ENCODE results near the gene ANKS1B. TPM values are rescaled to one million over a fixed set of nuclear protein-coding genes. Genes with fewer than 3 reads are reported as not detected.
"Not testable (repeated sequence)": the region's sequence is repeated elsewhere in the genome, so short reads cannot be mapped to it uniquely, and the experiment has no call there.

The ANKS1B gene
- total and polyA plus RNA-seq, 4 donors, result 0.03 to 3.4 (median 0.53) TPM

- H3K4me1 ChIP-seq (ENCODE audit: control insufficient read depth in 4 of 4, insufficient read depth in 4 of 4, low read length in 3 of 4), result no peaks in the 10 kb centered on the region
- no peak overlapping the region for H3K9ac ChIP-seq (ENCODE audit: low read depth in 1 of 2, low read length in 2 of 2)
- DNase-seq (ENCODE audit: low spot score), result no peak
- H3K27ac ChIP-seq (ENCODE audit: low read depth in 1 of 2, low read length in 2 of 2), result no peak overlapping the region
- no peaks in the 10 kb centered on the region for H3K9me3 ChIP-seq (ENCODE audit: control insufficient read depth in 4 of 4, low read length in 3 of 4)
- H3K4me3 ChIP-seq (ENCODE audit: low read depth in 1 of 3, low read length in 3 of 3), result no peak overlapping the region
- TF ChIP-seq FOXA1 (IDR thresholded peaks at IDR 0.05) (no peak), CTCF (IDR thresholded peaks at IDR 0.05; ENCODE audit: low read depth, low read length, missing input control) (no peak), HNF4A (conservative IDR thresholded peaks at IDR 0.05) (no peak), RAD21 (IDR thresholded peaks at IDR 0.05) (no peak), RXRA (IDR thresholded peaks at IDR 0.05) (no peak), GABPA (IDR thresholded peaks at IDR 0.05 in 1 of 2, conservative IDR thresholded peaks at IDR 0.05 in 1 of 2) (no peak), JUND (IDR thresholded peaks at IDR 0.05) (no peak), TAF1 (conservative IDR thresholded peaks at IDR 0.05) (no peak), NR2F2 (IDR thresholded peaks at IDR 0.05) (no peak), EGR1 (IDR thresholded peaks at IDR 0.05; ENCODE audit: low read depth in 2 of 2) (no peak), SP1 (IDR thresholded peaks at IDR 0.05) (no peak), YY1 (IDR thresholded peaks at IDR 0.05) (no peak), HNF4G (IDR thresholded peaks at IDR 0.05) (no peak)
- TF ChIP-seq, protein P1, sequence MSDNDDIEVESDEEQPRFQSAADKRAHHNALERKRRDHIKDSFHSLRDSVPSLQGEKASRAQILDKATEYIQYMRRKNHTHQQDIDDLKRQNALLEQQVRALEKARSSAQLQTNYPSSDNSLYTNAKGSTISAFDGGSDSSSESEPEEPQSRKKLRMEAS (IDR thresholded peaks at IDR 0.05), result no peak
- TF ChIP-seq, protein P2, sequence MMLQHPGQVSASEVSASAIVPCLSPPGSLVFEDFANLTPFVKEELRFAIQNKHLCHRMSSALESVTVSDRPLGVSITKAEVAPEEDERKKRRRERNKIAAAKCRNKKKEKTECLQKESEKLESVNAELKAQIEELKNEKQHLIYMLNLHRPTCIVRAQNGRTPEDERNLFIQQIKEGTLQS (IDR thresholded peaks at IDR 0.05), result no peak
- TF ChIP-seq, protein P3, sequence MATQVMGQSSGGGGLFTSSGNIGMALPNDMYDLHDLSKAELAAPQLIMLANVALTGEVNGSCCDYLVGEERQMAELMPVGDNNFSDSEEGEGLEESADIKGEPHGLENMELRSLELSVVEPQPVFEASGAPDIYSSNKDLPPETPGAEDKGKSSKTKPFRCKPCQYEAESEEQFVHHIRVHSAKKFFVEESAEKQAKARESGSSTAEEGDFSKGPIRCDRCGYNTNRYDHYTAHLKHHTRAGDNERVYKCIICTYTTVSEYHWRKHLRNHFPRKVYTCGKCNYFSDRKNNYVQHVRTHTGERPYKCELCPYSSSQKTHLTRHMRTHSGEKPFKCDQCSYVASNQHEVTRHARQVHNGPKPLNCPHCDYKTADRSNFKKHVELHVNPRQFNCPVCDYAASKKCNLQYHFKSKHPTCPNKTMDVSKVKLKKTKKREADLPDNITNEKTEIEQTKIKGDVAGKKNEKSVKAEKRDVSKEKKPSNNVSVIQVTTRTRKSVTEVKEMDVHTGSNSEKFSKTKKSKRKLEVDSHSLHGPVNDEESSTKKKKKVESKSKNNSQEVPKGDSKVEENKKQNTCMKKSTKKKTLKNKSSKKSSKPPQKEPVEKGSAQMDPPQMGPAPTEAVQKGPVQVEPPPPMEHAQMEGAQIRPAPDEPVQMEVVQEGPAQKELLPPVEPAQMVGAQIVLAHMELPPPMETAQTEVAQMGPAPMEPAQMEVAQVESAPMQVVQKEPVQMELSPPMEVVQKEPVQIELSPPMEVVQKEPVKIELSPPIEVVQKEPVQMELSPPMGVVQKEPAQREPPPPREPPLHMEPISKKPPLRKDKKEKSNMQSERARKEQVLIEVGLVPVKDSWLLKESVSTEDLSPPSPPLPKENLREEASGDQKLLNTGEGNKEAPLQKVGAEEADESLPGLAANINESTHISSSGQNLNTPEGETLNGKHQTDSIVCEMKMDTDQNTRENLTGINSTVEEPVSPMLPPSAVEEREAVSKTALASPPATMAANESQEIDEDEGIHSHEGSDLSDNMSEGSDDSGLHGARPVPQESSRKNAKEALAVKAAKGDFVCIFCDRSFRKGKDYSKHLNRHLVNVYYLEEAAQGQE (IDR thresholded peaks at IDR 0.05), result no peak
- 89% methylated on average over 1 of the region's 1 CpG for WGBS
- H3K27me3 ChIP-seq (ENCODE audit: control insufficient read depth in 4 of 4, insufficient read depth in 4 of 4, low read length in 3 of 4), result no peaks in the 10 kb centered on the region
- no peaks in the 10 kb centered on the region for H3K36me3 ChIP-seq (ENCODE audit: control insufficient read depth in 4 of 4, insufficient read depth in 3 of 4, low read depth in 1 of 4, low read length in 3 of 4)
Measured at GRCh38 chr12:100020370-100020769, 35.6 kb upstream of the ANKS1B start.

- TF ChIP-seq HNF4A (conservative IDR thresholded peaks at IDR 0.05) (no peak), RXRA (IDR thresholded peaks at IDR 0.05) (no peak), GABPA (IDR thresholded peaks at IDR 0.05 in 1 of 2, conservative IDR thresholded peaks at IDR 0.05 in 1 of 2) (no peak)
- TF ChIP-seq, protein P4, sequence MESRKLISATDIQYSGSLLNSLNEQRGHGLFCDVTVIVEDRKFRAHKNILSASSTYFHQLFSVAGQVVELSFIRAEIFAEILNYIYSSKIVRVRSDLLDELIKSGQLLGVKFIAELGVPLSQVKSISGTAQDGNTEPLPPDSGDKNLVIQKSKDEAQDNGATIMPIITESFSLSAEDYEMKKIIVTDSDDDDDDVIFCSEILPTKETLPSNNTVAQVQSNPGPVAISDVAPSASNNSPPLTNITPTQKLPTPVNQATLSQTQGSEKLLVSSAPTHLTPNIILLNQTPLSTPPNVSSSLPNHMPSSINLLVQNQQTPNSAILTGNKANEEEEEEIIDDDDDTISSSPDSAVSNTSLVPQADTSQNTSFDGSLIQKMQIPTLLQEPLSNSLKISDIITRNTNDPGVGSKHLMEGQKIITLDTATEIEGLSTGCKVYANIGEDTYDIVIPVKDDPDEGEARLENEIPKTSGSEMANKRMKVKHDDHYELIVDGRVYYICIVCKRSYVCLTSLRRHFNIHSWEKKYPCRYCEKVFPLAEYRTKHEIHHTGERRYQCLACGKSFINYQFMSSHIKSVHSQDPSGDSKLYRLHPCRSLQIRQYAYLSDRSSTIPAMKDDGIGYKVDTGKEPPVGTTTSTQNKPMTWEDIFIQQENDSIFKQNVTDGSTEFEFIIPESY (IDR thresholded peaks at IDR 0.05), result no peak
- H3K9me3 ChIP-seq (ENCODE audit: control insufficient read depth in 4 of 4, low read length in 3 of 4), result no peaks in the 10 kb centered on the region
Measured at GRCh38 chr12:100017056-100017455, 32.3 kb upstream of the ANKS1B start.

GRCh38 chr12:100016304-100016703 lies 31.6 kb upstream of the ANKS1B start:
- H3K9ac ChIP-seq (ENCODE audit: low read depth in 1 of 2, low read length in 2 of 2); H3K4me1 ChIP-seq (ENCODE audit: control insufficient read depth in 4 of 4, insufficient read depth in 4 of 4, low read length in 3 of 4); H3K4me3 ChIP-seq (ENCODE audit: low read depth in 1 of 3, low read length in 3 of 3); H3K27ac ChIP-seq (ENCODE audit: low read depth in 1 of 2, low read length in 2 of 2); H3K9me3 ChIP-seq (ENCODE audit: control insufficient read depth in 4 of 4, low read length in 3 of 4); H3K36me3 ChIP-seq (ENCODE audit: control insufficient read depth in 4 of 4, insufficient read depth in 3 of 4, low read depth in 1 of 4, low read length in 3 of 4); H3K27me3 ChIP-seq (ENCODE audit: control insufficient read depth in 4 of 4, insufficient read depth in 4 of 4, low read length in 3 of 4); DNase-seq (ENCODE audit: low spot score): not testable (repeated sequence)
- WGBS, result 97% methylated on average over 4 of the region's 4 CpGs

More at GRCh38 chr12:100017056-100017455, 32.3 kb upstream of the ANKS1B start:
- no peak for DNase-seq (ENCODE audit: low spot score)
- no peaks in the 10 kb centered on the region for H3K36me3 ChIP-seq (ENCODE audit: control insufficient read depth in 4 of 4, insufficient read depth in 3 of 4, low read depth in 1 of 4, low read length in 3 of 4)
- 92% methylated on average over 3 of the region's 3 CpGs for WGBS
- H3K27me3 ChIP-seq (ENCODE audit: control insufficient read depth in 4 of 4, insufficient read depth in 4 of 4, low read length in 3 of 4), result no peaks in the 10 kb centered on the region
- H3K27ac ChIP-seq (ENCODE audit: low read depth in 1 of 2, low read length in 2 of 2), result no peak overlapping the region
- no peaks in the 10 kb centered on the region for H3K4me1 ChIP-seq (ENCODE audit: control insufficient read depth in 4 of 4, insufficient read depth in 4 of 4, low read length in 3 of 4)
- H3K9ac ChIP-seq (ENCODE audit: low read depth in 1 of 2, low read length in 2 of 2), result no peak overlapping the region
- no peak overlapping the region for H3K4me3 ChIP-seq (ENCODE audit: low read depth in 1 of 3, low read length in 3 of 3)

DNA sequence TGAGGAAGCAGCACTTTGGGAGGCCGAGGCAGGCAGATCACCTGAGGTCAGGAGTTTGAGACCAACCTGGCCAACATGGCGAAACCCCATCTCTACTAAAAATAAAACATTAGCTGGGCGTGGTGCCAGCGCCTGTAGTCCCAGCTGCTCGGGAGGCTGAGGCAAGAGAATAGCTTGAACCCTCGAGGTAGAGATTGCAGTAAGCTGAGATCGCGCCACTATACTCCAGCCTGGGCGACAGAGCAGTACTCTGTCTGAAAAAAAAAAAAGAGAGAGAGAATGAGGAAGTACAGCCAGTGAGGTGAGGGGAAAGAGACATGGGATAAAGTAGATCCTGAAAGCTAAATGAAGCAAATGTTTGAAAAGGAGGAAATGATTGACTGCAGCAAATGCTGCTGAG lies 21.1 kb upstream of the ANKS1B start:
- H3K4me1 ChIP-seq (ENCODE audit: control insufficient read depth in 4 of 4, insufficient read depth in 4 of 4, low read length in 3 of 4); H3K9me3 ChIP-seq (ENCODE audit: control insufficient read depth in 4 of 4, low read length in 3 of 4); H3K9ac ChIP-seq (ENCODE audit: low read depth in 1 of 2, low read length in 2 of 2); H3K4me3 ChIP-seq (ENCODE audit: low read depth in 1 of 3, low read length in 3 of 3); H3K36me3 ChIP-seq (ENCODE audit: control insufficient read depth in 4 of 4, insufficient read depth in 3 of 4, low read depth in 1 of 4, low read length in 3 of 4); DNase-seq (ENCODE audit: low spot score); H3K27ac ChIP-seq (ENCODE audit: low read depth in 1 of 2, low read length in 2 of 2); H3K27me3 ChIP-seq (ENCODE audit: control insufficient read depth in 4 of 4, insufficient read depth in 4 of 4, low read length in 3 of 4): not testable (repeated sequence)
- 88% methylated on average over 9 of the region's 9 CpGs for WGBS
